GM19468 (cell line): Measurements from ENCODE around the gene LRP1-AS.
"Not testable (repeated sequence)": the region's sequence is repeated elsewhere in the genome, so short reads cannot be mapped to it uniquely, and the experiment has no call there.

Source experiments
- ATAC-seq: cut with Tn5 transposase; IDR thresholded peaks from one replicate; pipeline ENCODE4 v1.9.1; 2021; ENCODE audit warnings: mild to moderate bottlenecking, moderate library complexity, moderate number of reproducible peaks; ENCODE audit not compliant: unreplicated experiment; ENCODE audit errors: extremely low read depth

LRP1-AS gene

GRCh38 chr12:57127101-57127725, 20.2 kb downstream of the LRP1-AS start:
- peak; percentile 45 for ATAC-seq

DNA sequence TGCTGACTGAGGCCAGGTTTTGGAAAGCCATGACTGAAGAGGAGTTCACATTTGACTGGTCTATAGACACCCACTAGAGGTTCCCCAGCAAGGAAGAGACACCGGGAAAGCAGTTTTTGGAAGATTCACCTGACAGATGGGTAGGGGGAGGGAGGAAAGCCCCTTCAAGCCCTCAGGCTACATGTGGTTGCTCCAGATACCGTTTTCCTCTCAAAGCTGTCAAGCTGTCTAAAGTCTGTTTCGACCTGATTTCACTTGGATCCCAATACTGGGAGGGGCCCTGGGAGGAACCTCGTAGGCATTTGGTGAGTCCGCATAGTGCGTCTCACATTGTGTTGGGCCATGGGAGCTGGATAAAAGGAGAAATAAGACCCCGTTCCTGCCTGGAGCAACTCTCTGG, 20.9 kb downstream of the LRP1-AS start:
- ATAC-seq, result no peak

GRCh38 chr12:57126061-57126460, 21.4 kb downstream of the LRP1-AS start:
- ATAC-seq, result no peak

DNA sequence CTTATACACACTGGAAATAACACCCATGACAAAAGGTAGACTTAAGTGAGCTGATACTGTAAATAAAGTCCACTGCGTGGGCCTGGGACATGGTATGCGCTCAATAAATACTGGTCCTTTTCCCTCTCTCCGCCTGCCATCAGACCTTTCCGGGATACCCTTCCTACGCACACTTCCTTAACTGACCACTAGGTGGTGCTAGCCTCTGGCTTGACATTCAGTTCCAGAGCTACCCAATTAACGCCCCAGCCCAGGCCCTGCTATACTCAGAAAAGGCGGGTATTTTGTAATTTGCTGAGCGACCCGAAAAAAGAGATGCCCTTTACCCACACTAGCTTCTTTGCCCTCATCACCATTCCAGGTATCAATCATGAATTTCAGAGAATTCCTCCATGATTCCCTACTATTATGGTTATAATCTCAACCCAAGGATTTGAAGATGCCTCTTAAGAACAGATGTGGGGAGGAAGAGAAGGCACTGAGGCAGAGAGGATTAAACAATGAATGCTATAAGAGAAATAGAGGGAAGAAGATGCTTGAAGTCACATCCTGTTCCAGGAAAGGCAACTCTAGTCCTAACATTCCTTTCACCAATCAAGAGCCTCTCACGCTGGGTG, 23.1 kb downstream of the LRP1-AS start:
- no peak for ATAC-seq

GRCh38 chr12:57123813-57124212, 23.6 kb downstream of the LRP1-AS start:
- no peak for ATAC-seq

- ATAC-seq, result not testable (repeated sequence)
Measured at GRCh38 chr12:57120718-57121117, 26.7 kb downstream of the LRP1-AS start.

DNA sequence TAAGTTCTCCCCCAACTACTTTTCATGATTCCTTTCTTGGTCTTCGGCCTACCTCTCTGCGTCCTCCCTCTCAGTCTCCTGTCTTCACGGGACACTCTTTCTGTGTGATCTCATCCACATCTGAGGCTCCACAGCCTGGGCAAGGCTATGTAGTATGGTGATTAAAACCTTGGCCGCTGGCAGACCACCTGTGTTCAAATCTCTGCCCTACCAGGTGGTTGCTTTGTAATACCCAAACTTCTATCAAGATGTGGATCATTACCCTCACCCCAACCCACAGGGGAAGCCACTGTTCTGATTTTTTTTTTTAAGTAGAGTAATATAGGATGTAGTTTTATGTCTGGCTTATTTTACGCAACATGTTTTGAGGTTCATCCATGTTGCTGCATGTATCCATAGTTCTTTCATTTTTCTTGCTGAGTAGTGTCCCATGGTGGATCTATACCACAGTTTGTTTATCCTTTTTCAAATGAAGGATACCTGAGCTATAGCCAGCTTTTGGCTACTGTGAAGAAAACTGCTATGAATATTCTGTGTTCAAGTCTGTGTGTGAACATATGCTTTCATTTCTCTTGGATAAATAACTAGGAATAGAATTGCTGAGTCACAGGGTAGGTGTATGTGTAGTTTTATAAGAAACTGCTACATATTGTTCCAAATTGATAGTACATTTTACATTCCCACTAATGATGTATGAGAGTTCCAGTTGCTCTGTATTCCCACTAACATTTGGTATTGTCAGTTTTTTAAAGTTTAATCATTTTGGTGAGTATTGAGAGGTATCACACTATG, 27.9 kb downstream of the LRP1-AS start:
- ATAC-seq, result no peak

DNA sequence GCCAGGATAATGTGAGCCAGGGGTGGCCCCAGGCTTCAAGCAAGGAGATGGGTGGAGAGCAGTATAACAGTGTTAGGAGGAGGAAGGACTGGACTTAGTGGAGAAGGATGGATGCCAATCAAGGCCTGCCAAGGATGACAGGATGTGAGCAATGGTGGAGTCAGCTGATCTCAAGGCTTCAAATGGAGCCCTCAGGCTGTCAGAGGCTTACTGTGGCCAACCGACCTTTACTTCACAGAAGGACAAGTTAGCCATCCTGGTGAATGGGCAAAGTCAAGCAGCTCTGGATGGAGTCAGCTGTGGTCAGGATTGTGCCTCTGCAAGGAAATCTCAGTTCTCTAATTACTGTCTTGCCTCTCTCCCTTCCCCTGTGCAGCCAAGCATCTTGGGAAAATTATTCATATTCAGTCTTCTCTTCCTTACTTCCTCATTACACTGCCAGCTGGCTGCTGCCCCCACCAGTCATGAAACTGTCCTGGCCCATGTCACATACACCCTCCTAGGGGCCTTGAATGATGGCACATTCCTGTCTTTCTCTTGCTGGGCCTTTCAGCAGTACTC, 28.6 kb downstream of the LRP1-AS start:
- no peak for ATAC-seq

DNA sequence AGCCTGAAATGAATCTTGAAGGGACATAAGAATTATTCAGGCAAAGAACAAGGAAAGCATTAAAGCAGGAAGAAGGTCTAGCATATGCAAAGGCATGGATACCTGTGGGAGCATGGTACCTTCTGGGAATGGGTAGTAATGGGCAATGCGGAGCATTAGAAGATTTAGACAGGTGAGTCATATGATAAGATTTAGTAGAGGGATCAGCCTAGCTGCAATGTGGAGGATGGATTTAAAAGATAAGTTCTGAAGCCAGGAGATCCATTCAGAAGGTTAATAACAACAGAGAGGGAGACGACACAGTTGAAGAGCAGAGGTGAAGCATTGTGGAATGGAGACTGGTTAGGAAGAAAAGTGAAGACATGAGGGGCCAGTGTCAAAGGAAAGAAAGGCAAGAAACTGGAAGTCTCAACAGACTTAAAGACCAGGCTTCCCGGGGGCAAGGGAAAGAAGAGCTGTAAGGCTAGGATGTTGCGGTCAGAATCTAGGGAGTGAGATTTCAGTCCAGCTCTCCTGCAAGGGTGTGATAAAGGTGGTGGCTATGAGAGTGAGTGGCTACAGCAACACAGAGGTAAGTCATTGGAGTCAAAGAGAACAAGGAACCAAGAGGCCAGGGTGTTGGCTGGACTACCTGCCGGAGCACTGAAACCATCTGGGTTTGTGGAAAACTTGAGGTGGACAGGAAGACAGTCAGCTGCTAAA, 30.7 kb downstream of the LRP1-AS start:
- ATAC-seq, result no peak

DNA sequence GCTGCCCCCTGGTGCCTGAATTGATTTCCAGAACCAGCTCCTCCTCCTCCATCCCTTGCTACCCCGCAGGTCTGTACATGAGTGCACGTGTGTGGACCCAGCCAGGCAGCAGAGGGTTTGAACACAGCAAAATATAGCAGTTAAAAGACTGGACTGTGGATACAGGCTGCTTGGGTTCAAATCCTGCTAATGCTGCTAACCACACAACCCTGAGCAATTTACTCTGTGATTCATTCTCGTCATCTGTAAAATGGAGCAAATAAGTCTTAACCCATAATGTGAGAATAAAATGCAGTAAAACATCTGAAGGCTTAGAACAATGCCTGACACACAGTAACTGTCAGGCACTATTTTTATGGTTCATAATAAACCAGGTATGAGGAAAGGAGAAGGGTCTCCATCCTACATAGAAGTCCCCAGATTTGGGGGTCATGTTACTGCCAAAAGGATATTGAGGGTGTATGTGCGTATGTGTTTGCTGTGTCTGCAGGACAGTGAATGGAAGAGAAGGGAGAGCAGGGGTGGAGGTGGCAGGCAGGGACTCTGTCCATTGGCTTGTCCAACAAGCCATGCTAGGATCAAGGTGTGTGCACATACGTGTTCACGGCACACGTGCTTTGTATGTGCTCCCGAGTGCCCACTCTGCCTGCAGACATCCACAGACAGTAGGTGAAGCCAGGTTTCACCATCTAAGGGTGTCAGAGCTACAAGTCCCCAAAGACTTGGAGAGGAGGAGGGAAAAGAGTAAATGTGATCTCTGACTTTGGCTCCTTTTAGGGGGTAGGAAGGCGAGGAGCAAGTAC, 34.7 kb downstream of the LRP1-AS start:
- ATAC-seq, result no peak

GRCh38 chr12:57111031-57111734, 36.2 kb downstream of the LRP1-AS start, which contains the start of gene STAT6:
Gene STAT6, minus strand, starts transcription at chr12:57111362. Its CDS starts 3,084 bp downstream, at chr12:57108278.
- no peak for ATAC-seq

- ATAC-seq, result peak; percentile 25
Measured at GRCh38 chr12:57110104-57111030, 37.1 kb downstream of the LRP1-AS start.

GRCh38 chr12:57109207-57110103, 38.0 kb downstream of the LRP1-AS start:
- no peak for ATAC-seq

DNA sequence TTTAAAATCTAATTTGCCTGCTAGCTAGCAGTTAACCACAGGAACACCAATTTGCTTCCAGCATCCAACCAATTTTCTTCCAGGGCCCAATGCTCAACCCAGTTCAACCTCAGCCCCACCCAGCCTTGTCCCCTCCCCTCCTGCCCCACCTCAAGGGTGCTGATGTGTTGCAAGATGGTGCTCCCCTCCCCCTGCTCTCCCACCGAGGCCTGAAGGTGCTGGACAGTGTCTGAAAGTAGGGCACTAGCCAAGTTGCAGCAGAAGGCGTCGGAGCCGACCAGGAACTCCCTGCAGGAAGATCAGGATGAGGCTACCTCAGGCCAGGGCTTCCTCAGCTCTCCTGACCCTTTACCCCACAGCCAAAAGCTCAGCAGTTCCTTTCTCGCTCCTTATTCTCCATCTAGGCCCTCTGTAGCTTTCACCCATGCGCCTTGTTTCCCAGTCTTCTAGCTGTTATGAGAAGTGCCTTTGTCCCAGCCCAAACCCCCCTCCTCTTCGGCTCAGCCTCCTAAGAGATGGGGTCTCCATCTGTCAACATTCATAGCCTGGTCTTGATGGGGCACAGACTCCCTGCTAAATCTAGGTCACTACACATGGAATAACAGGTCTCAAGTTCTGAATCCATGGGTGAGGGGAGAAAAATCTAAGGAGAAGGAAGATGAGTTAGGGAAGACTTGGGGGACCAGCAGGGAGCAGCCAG, 39.8 kb downstream of the LRP1-AS start:
- ATAC-seq, result no peak

DNA sequence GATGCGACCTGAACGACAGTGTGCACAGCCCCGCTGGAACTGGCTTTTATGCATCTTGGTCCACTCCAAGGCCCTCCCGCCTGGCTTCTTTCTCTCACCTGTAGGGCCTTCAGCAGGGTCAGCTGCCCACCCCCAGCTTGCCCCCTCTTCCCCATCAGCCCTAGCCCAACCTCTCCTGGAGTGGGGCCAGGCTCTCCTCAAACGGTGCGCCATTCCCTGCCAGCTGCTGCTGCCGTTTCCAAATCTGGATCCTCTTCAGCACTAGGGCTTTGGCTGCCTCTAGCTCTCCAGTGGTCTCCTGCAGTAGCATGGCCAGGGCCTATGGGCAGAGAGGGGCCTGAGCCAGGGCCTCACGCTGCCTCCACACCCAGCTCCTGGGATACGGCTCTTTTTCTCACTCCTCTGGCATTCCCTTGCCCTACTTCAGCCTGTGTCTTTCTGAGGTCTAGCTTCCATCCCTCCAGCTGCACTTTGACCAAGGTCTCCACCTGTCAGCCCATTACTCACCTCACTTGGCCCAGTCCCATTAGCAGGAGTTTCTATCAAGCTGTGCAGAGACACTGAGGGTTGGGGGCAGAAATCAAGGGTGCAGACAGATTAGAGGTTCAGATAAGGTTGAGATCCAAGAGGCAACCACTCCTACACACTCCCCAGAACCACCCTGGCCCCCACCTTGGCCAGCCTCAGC, 41.3 kb downstream of the LRP1-AS start:
- ATAC-seq, result no peak
